Endometrium (tissue), 2 donors: Measurements from ENCODE around the gene DNASE2.

Experiments
- FAIRE-seq: peaks from 2 replicates; lab custom pipeline; 2012; peaks lifted over from hg19 to GRCh38; lab: Jason Lieb, UNC
- donor health status: control.
- donor health status: control.

DNASE2 gene

GRCh38 chr19:12833738-12834565, 47.3 kb downstream of the DNASE2 start:
- FAIRE-seq = no peak

GRCh38 chr19:12833418-12833737, 47.9 kb downstream of the DNASE2 start:
- FAIRE-seq = no peak

GRCh38 chr19:12828494-12828893, 52.8 kb downstream of the DNASE2 start:
- FAIRE-seq = no peak

- no peak for FAIRE-seq
Observed at GRCh38 chr19:12825254-12826131, 55.8 kb downstream of the DNASE2 start.
